Neural cell (in vitro differentiated cells): ENCODE results near the gene COX14. TPM values are rescaled to one million over a fixed set of nuclear protein-coding genes. Genes with fewer than 3 reads are reported as not detected.

ENCODE experiments used
- H2AFZ ChIP-seq: fragments of 200-600, 300-800 bp; sonication (generic), shearing (Covaris generic); 2 replicates; pipeline ENCODE4 v1.6.0; 2014; ENCODE audit warnings: low read depth, mild to moderate bottlenecking, antibody characterized with exemption, low read length, moderate library complexity
- H3F3A ChIP-seq: fragments of 200-600 bp; shearing (Covaris generic); 2 replicates; pipeline ENCODE4 v1.6.1; 2016; ENCODE audit warnings: mild to moderate bottlenecking, moderate library complexity, mixed read lengths, antibody characterized with exemption, low read length; ENCODE audit not compliant: insufficient read depth, poor library complexity, severe bottlenecking
- H3K27ac ChIP-seq: fragments of 200-600, 300-800 bp; sonication (generic), shearing (Covaris generic); 2 replicates; pipeline ENCODE4 v1.5.1; 2014; ENCODE audit warnings: mild to moderate bottlenecking, low read length, moderate library complexity
- H3K27me3 ChIP-seq: fragments of 300-800, 200-600 bp; sonication (generic), shearing (Covaris generic); 2 replicates; pipeline ENCODE4 v1.6.0; 2014; ENCODE audit warnings: mild to moderate bottlenecking, low read depth, low read length, moderate library complexity; ENCODE audit not compliant: insufficient read depth
- H3K36me3 ChIP-seq: fragments of 300-800, 200-600 bp; sonication (generic), shearing (Covaris generic); 2 replicates; pipeline ENCODE4 v1.5.1; 2014; ENCODE audit warnings: mild to moderate bottlenecking, antibody characterized with exemption, low read length, moderate library complexity; ENCODE audit not compliant: insufficient read depth
- H3K4me2 ChIP-seq: fragments of 300-800, 200-600 bp; sonication (generic), shearing (Covaris generic); 2 replicates; pipeline ENCODE4 v1.6.0; 2014; ENCODE audit warnings: mild to moderate bottlenecking, low read length
- H3K4me3 ChIP-seq: fragments of 300-800, 200-600 bp; sonication (generic), shearing (Covaris generic); 2 replicates; pipeline ENCODE4 v1.5.1; 2014; ENCODE audit warnings: mild to moderate bottlenecking, low read length, moderate library complexity
- H3K79me2 ChIP-seq: fragments of 200-600 bp; shearing (Covaris generic); replicated peaks from 2 replicates; pipeline ENCODE4 v1.6.0; 2014; ENCODE audit warnings: mild to moderate bottlenecking, low read length, moderate library complexity; ENCODE audit not compliant: insufficient read depth
- H3K9ac ChIP-seq: fragments of 300-800, 200-600 bp; sonication (generic), shearing (Covaris generic); 2 replicates; pipeline ENCODE4 v1.6.1; 2016; ENCODE audit warnings: mild to moderate bottlenecking, low read length, mixed read lengths
- H3K9me2 ChIP-seq: fragments of 200-600 bp; shearing (Covaris generic); 2 replicates; pipeline ENCODE4 v1.6.1; 2016; ENCODE audit warnings: mild to moderate bottlenecking, low read length, mixed read lengths; ENCODE audit not compliant: insufficient read depth
- H3K9me3 ChIP-seq: fragments of 200-600, 300-800 bp; sonication (generic), shearing (Covaris generic); 2 replicates; pipeline ENCODE4 v1.6.1; 2016; ENCODE audit warnings: mild to moderate bottlenecking, mixed run types, low read length, moderate library complexity, mixed read lengths
- H4K20me1 ChIP-seq: fragments of 200-600 bp; shearing (Covaris generic); 2 replicates; pipeline ENCODE4 v1.6.1; 2016; ENCODE audit warnings: mild to moderate bottlenecking, mixed run types; ENCODE audit not compliant: insufficient read depth
- CTCF ChIP-seq: fragments of 450-650 bp; IDR thresholded peaks from 2 replicates; pipeline ENCODE4 v1.5.1; 2014; ENCODE audit warnings: antibody characterized with exemption, mild to moderate bottlenecking, moderate library complexity; ENCODE audit not compliant: poor library complexity, severe bottlenecking
- EP300 ChIP-seq: fragments of 450-650 bp; conservative IDR thresholded peaks from 2 replicates; pipeline ENCODE4 v1.6.1; 2014; ENCODE audit warnings: antibody characterized with exemption, mild to moderate bottlenecking, moderate library complexity; ENCODE audit not compliant: poor library complexity, severe bottlenecking
- EZH2 ChIP-seq: fragments of 200-600, 300-800 bp; shearing (Covaris generic), sonication (generic); IDR thresholded peaks from 2 replicates; pipeline ENCODE4 v1.6.1; 2014; ENCODE audit warnings: antibody characterized with exemption, low read length, borderline replicate concordance, mild to moderate bottlenecking; ENCODE audit not compliant: insufficient read depth, poor library complexity, severe bottlenecking
- MXI1 ChIP-seq: fragments of 450-650 bp; conservative IDR thresholded peaks from 2 replicates; pipeline ENCODE4 v1.6.1; 2014; ENCODE audit warnings: antibody characterized with exemption, mild to moderate bottlenecking; ENCODE audit not compliant: poor library complexity, severe bottlenecking
- POLR2AphosphoS5 ChIP-seq: IDR thresholded peaks from 2 replicates; pipeline ENCODE4 v1.6.1; 2012
- RAD21 ChIP-seq: fragments of 450-650 bp; conservative IDR thresholded peaks from 2 replicates; pipeline ENCODE4 v1.6.1; 2014; ENCODE audit warnings: antibody characterized with exemption, mild to moderate bottlenecking, moderate library complexity
- REST ChIP-seq: IDR thresholded peaks from 2 replicates; pipeline ENCODE4 v1.6.1; 2012; ENCODE audit warnings: borderline replicate concordance
- SMC3 ChIP-seq: fragments of 450-650 bp; conservative IDR thresholded peaks from 2 replicates; pipeline ENCODE4 v1.6.1; 2014; ENCODE audit warnings: antibody characterized with exemption, mild to moderate bottlenecking, moderate library complexity; ENCODE audit not compliant: poor library complexity
- TAF1 ChIP-seq: IDR thresholded peaks from 2 replicates; pipeline ENCODE4 v1.6.1; 2012; ENCODE audit warnings: low read depth
- polyA plus RNA-seq: library from polyadenylated mRNA; depleted of rRNA; stranded (reverse); fragments of >200 nt; gene quantifications from 2 replicates; pipeline ENCODE4 v1.2.3, GENCODE V29; 2014

Gene COX14
- polyA plus RNA-seq, 1 donor from 2014 or later = 79.3 TPM

- Histone ChIP-seq H3K27me3 (no peaks in the 10 kb centered on the region), H4K20me1 (no peaks in the 10 kb centered on the region), H3K36me3 (no peaks in the 10 kb centered on the region), H2AFZ (no peak overlapping the region), H3F3A (no peaks in the 10 kb centered on the region), H3K79me2 (no peaks in the 10 kb centered on the region), H3K4me2 (no peak overlapping the region), H3K9ac (no peak overlapping the region), H3K9me2 (no peaks in the 10 kb centered on the region), H3K9me3 (no peaks in the 10 kb centered on the region), H3K27ac (no peak overlapping the region), H3K4me3 (no peak overlapping the region)
- TF ChIP-seq CTCF (no peak), SMC3 (no peak), POLR2AphosphoS5 (no peak), EZH2 (no peak), TAF1 (no peak), MXI1 (no peak), REST (no peak), EP300 (no peak)
Observed at GRCh38 chr12:50078281-50078680, 33.8 kb upstream of the COX14 start.

- TF ChIP-seq RAD21 (no peak), EP300 (no peak), POLR2AphosphoS5 (no peak), EZH2 (no peak), TAF1 (no peak), REST (no peak), MXI1 (no peak), SMC3 (no peak), CTCF (no peak)
Observed at GRCh38 chr12:50079771-50080170, 32.3 kb upstream of the COX14 start.

More at GRCh38 chr12:50079771-50080170, 32.3 kb upstream of the COX14 start:
- H3K27me3 ChIP-seq = no peaks in the 10 kb centered on the region
- H4K20me1 ChIP-seq = no peaks in the 10 kb centered on the region
- no peaks in the 10 kb centered on the region for H3K9me3 ChIP-seq
- H2AFZ ChIP-seq = no peak overlapping the region
- H3K4me3 ChIP-seq = no peak overlapping the region
- H3K79me2 ChIP-seq = peaks cover 6% of the 10 kb centered on the region
- no peaks in the 10 kb centered on the region for H3K9me2 ChIP-seq
- no peaks in the 10 kb centered on the region for H3F3A ChIP-seq
- no peak overlapping the region for H3K4me2 ChIP-seq
- no peak overlapping the region for H3K9ac ChIP-seq
- no peak overlapping the region for H3K27ac ChIP-seq
- H3K36me3 ChIP-seq = no peaks in the 10 kb centered on the region
